ENCODE measurements around the gene ABCC1.
"Not testable (repeated sequence)": the region's sequence is repeated elsewhere in the genome, so short reads cannot be mapped to it uniquely, and the experiment has no call there.

The ABCC1 gene

DNA sequence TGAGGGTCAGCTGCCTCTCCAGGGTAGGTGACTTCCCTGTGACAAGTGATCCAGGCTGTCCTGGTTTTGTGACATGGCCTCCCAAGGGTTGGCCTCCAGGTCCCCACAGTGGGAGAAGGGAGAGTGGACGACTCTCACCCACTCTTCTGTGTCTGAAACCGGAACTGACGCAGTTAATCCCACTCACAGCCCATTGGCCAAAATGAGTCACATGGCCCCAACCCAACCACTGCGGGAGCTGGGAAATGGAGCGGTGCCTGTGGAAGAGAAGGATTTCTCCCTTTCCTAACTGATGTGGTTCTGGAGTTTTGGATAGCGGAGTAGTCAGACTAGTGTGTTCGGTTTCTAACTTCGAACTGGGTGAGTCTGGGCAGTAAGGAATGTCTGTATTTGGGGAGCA, 194.5 kb downstream of the ABCC1 start:
- TF ChIP-seq, protein P1, sequence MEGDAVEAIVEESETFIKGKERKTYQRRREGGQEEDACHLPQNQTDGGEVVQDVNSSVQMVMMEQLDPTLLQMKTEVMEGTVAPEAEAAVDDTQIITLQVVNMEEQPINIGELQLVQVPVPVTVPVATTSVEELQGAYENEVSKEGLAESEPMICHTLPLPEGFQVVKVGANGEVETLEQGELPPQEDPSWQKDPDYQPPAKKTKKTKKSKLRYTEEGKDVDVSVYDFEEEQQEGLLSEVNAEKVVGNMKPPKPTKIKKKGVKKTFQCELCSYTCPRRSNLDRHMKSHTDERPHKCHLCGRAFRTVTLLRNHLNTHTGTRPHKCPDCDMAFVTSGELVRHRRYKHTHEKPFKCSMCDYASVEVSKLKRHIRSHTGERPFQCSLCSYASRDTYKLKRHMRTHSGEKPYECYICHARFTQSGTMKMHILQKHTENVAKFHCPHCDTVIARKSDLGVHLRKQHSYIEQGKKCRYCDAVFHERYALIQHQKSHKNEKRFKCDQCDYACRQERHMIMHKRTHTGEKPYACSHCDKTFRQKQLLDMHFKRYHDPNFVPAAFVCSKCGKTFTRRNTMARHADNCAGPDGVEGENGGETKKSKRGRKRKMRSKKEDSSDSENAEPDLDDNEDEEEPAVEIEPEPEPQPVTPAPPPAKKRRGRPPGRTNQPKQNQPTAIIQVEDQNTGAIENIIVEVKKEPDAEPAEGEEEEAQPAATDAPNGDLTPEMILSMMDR (IDR thresholded peaks at IDR 0.05; ENCODE audit: extremely low read depth, missing control alignments) = no peak
- no peak for DNase-seq (ENCODE audit: low spot score)

DNA sequence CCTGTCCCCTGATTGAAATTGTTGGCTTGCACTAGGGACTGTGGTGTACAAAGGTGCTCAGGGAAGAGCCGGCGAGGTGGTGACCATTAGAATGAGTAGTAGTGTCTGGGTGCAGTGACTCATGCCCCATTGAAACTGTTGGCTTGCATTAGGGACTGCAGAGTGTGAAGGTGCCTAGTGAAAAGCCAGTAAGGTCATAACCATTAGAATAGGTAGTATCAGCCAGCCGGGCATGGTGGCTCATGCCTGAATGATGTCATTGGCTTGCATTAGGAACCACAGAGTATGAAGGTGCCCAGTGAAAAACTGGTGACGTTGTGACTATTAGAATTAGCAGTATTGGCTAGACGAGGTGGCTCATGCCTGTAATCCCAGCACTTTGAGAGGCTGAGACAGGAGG, 195.0 kb downstream of the ABCC1 start:
- TF ChIP-seq, protein P1 (IDR thresholded peaks at IDR 0.05; ENCODE audit: extremely low read depth, missing control alignments) = no peak
- no peak for DNase-seq (ENCODE audit: low spot score)

DNA sequence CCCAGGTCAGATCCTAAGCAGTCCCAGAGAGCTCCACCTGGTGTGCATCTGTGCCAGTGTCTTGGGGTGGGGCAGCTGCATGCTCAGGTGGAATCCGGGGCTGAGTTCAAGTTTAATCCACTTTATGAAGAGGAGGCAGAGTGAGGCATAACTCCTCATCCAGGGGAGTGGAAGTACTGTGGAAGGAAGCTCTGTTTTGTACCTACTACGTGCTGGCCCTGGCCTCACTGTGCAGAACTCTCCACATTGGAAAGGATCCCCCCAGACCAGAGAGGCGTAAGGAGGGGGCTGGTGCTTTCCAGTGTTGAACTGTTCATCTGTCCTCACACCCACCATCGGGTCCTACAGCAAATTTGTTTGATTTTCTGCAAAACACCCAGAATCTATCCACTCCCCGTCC, 195.9 kb downstream of the ABCC1 start:
- no peak for DNase-seq (ENCODE audit: low spot score)
- TF ChIP-seq, protein P1 (IDR thresholded peaks at IDR 0.05; ENCODE audit: extremely low read depth, missing control alignments) = no peak

DNA sequence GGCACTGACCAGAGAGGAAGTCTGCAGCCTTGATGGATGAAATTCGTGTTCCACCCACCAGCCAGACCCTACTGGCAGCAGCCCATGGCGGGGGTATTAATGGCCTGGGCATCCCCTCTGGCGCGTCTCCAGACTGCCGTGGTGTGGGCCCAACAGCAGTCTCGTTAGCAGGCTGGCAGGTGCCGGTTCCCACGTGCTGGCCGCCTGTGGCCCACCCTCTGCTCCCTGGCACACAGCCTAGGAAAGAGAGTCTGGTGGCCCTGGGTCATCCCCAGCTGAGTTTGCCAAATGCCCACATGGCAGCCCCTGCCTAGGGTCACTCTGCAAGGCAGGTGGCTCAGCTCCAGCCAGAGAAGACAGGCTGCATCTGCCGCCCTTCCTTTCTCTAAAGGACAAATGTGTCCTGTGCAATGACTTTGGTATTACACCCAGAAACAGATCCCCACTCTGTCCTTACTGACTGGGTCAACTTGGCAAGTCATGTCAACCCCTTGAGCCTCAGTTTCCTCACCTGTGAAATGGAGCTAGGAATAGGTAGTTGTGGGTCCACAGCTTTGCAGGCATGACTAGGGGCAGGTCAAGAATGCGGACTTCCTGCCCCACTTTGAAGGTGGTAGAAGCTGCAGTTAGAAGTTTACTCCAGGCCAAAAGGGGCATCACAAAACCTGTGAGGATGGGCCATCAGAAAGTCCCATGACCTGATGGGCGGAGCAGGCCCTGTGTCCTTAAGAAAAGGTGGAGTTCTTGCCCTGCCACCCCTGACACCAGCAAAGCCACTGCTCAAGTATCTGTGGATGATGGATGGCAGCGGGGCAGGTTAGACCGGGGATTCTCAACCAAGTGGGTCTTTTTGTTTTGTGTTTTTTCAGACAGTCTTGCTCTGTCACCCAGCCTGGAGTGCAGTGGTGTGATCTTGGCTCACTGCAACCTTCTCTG, 197.2 kb downstream of the ABCC1 start:
- TF ChIP-seq, protein P1 (IDR thresholded peaks at IDR 0.05; ENCODE audit: extremely low read depth, missing control alignments) = no peak
- no peak for DNase-seq (ENCODE audit: low spot score)

DNA sequence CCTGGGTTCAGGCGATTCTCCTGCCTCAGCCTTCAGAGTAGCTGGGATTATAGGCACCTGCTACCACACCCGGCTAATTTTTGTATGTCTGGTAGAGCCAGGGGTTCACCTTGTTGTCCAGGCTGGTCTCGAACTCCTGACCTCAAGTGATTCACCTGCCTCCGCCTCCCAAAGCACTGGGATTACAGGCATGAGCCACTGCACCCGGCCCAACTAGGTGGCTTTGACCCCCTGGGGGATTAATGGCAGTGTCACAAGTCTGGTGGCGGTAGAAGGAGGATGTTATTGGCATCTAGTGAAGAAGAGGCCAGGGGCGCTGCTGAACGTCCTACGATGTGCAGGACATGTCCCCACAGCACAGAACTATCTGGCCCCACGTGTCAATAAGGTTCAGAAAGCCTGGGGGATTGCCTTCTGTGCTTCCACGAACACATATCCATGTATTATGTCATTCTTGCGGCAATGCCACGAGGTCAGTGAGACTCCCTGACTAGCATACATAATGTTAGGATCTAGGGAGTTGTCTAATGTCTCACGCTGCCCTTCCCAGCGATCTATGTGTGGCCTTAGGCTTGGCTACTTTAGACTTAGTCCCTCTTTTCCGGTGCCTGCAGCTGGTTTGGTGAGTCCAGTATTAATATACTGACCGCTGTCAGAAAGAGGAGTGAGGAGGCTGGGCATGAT, 198.0 kb downstream of the ABCC1 start:
- TF ChIP-seq, protein P1 (IDR thresholded peaks at IDR 0.05; ENCODE audit: extremely low read depth, missing control alignments) = no peak
- DNase-seq (ENCODE audit: low spot score) = no peak

DNA sequence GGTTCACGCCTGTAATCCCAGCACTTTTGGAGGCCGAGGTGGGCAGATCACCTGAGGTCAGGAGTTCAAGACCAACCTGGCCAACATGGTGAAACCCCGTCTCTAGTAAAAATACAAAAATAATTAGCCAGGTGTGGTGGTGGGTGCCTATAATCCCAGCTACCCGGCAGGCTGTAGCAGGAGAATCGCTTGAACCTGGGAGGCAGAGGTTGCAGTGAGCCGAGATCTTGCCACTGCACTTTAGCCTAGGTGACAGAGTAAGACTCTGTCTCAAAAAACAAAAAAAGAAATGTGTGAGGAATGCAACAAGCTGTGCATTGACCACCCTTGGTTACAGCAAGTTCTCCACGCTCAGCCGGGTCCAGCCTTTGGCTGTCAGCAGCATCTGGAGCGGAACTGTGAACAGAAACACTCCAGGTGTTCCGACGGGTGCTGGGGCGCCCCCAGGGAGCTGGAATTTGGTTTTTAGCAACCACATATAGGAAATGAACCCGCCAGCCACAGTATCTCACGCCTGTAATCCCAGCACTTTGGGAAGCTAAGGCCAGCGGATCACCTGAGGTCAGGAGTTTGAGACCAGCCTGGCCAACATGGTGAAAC, 198.7 kb downstream of the ABCC1 start:
- not testable (repeated sequence) for DNase-seq (ENCODE audit: low spot score)

DNA sequence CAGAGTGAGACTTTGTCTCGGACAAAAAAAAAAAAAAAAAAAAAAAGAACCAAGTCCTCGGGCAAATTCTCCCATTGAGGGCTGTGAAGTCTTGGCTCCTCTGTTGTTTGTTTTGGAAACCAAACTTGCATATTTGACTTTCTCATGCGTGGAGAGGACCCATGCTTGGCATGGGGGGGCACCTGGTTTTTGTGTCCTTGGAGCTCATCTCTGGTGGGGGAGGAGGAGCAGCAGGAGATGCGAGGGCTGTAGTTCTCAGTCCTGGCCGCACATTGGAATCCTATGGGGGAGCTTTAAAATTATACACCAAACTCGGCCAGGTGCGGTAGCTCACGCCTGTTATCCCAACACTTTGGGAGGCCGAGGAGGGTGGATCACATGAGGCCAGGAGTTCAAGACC, 199.3 kb downstream of the ABCC1 start:
- TF ChIP-seq, protein P1 (IDR thresholded peaks at IDR 0.05; ENCODE audit: extremely low read depth, missing control alignments) = no peak
- DNase-seq (ENCODE audit: low spot score) = no peak
